OCI-LY7 (cell line): ENCODE results near the gene HIVEP2. TPM values are rescaled to one million over a fixed set of nuclear protein-coding genes. Genes with fewer than 3 reads are reported as not detected.

Experiments used
- BruUV-seq: library from RNA; stranded (reverse); fragments of 400-500 nt; replicated peaks from 2 replicates; lab custom pipeline; 2021; lab: Mats Ljungman, UMichigan
- CTCF ChIA-PET: fragments of 300-600 bp; sonication (Branson Sonifier 250); formaldehyde crosslinking; loops from one replicate; lab custom pipeline; 2022; ENCODE audit warnings: antibody characterized with exemption; ENCODE audit not compliant: unreplicated experiment; lab: Charles Lee
- POLR2A ChIA-PET: fragments of 300-600 bp; sonication (Branson Sonifier 250); formaldehyde crosslinking; loops from one replicate; lab custom pipeline; 2022; ENCODE audit warnings: antibody characterized with exemption; lab: Charles Lee
- DNase-seq: peaks from one replicate; pipeline ENCODE4 v3.0.0-alpha.2; 2015; ENCODE audit warnings: low spot score
- H2AFZ ChIP-seq: fragments of 200-600 bp; sonication (generic), shearing (Covaris generic); 2 replicates; pipeline ENCODE4 v1.6.1; 2014; ENCODE audit warnings: mild to moderate bottlenecking, antibody characterized with exemption, low read length, moderate library complexity
- H3K27ac ChIP-seq: fragments of 200-600 bp; sonication (generic); 2 replicates; pipeline ENCODE4 v1.5.1; 2014; ENCODE audit warnings: mixed run types, low read depth, mild to moderate bottlenecking, moderate library complexity, low read length, inconsistent platforms; ENCODE audit not compliant: poor library complexity, severe bottlenecking
- H3K36me3 ChIP-seq: fragments of 200-600 bp; sonication (generic); 2 replicates; pipeline ENCODE4 v1.6.1; 2014; ENCODE audit warnings: mild to moderate bottlenecking, antibody characterized with exemption, low read length, moderate library complexity, mixed read lengths; ENCODE audit not compliant: insufficient read depth
- H3K4me1 ChIP-seq: fragments of 200-600 bp; sonication (generic); 2 replicates; pipeline ENCODE4 v1.5.1; 2014; ENCODE audit warnings: mild to moderate bottlenecking, low read length; ENCODE audit not compliant: insufficient read depth, poor library complexity, severe bottlenecking
- H3K4me2 ChIP-seq: fragments of 200-600 bp; sonication (generic); 2 replicates; pipeline ENCODE4 v1.6.1; 2014; ENCODE audit warnings: mild to moderate bottlenecking, low read length
- H3K4me3 ChIP-seq: fragments of 200-600 bp; sonication (generic); 2 replicates; pipeline ENCODE4 v1.5.1; 2014; ENCODE audit warnings: mild to moderate bottlenecking, low read depth, low read length; ENCODE audit not compliant: poor library complexity, severe bottlenecking
- H3K79me2 ChIP-seq: fragments of 200-600 bp; sonication (generic); 2 replicates; pipeline ENCODE4 v1.6.1; 2016; ENCODE audit warnings: low read depth, mild to moderate bottlenecking, low read length, moderate library complexity, mixed read lengths; ENCODE audit not compliant: insufficient read depth
- H3K9me2 ChIP-seq: fragments of 200-600 bp; sonication (generic); 2 replicates; pipeline ENCODE4 v1.6.1; 2016; ENCODE audit warnings: mild to moderate bottlenecking, low read length, mixed read lengths; ENCODE audit not compliant: insufficient read depth
- H3K9me3 ChIP-seq: fragments of 200-600 bp; sonication (generic); 2 replicates; pipeline ENCODE4 v1.6.1; 2014; ENCODE audit warnings: mild to moderate bottlenecking, mixed run types, low read length, mixed read lengths
- H4K20me1 ChIP-seq: fragments of 200-600 bp; sonication (generic); 2 replicates; pipeline ENCODE4 v1.6.1; 2014; ENCODE audit warnings: mild to moderate bottlenecking, antibody characterized with exemption, low read length, moderate library complexity, mixed read lengths; ENCODE audit not compliant: insufficient read depth
- CTCF ChIP-seq: fragments of 200-600 bp; sonication (generic); conservative IDR thresholded peaks from 2 replicates; pipeline ENCODE4 v1.5.1; 2014; ENCODE audit warnings: mild to moderate bottlenecking, antibody characterized with exemption, low read length, moderate library complexity, mixed read lengths
- EZH2phosphoT487 ChIP-seq: fragments of 200-600 bp; sonication (generic); IDR thresholded peaks from 2 replicates; pipeline ENCODE4 v1.6.1; 2018; ENCODE audit warnings: low read depth, borderline replicate concordance, mild to moderate bottlenecking, mixed run types, antibody characterized with exemption, low read length, moderate library complexity, mixed read lengths
- intact Hi-C: fragments of 100-400 bp; cut with micrococcal nuclease; formaldehyde crosslinking; loops from one replicate; pipeline ENCODE4 v1.10.0; 2022; ENCODE audit not compliant: unreplicated experiment
- total RNA-seq, 2 experiments: library from RNA; depleted of rRNA in 1 of 2; stranded (reverse); fragments of >200 nt in 1 of 2; shearing (Covaris generic) in 1 of 2; gene quantifications; 2 replicates each; pipeline ENCODE4 v1.2.3, GENCODE V29; 2014 to 2022

Gene HIVEP2
- total RNA-seq, 2 experiments from 2014 or later: 18.8 to 24.6 TPM

DNA sequence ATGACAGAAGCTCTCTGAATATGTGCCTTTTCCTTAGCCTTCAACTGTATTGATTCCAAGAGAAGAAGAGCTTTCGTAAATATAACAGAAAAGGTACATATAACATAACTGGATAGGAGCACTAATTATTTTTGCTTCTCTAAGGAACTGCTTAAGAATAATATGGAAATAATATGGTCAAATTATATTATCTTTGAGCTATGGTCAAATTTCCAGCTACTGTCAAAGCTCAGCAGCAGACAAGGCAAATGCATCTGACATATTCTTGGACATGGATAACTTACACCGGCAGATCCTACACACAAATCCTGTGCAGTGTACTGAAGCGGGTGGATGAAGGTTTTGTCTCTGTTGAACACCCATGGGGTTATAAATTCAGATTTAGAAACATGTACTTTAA lies 150.6 kb downstream of the HIVEP2 start:
- intact Hi-C loops: no loop called here
- no peaks in the 10 kb centered on the region for H3K4me1 ChIP-seq

GRCh38 chr6:142790257-142790656 lies 154.7 kb downstream of the HIVEP2 start:
- TF ChIP-seq EZH2phosphoT487 (no peak), CTCF (no peak)
- Histone ChIP-seq H3K9me2 (no peaks in the 10 kb centered on the region), H2AFZ (no peak overlapping the region), H3K36me3 (no peaks in the 10 kb centered on the region), H3K79me2 (peaks cover 4% of the 10 kb centered on the region; the same call in 1 of the 2 replicates), H3K9me3 (no peaks in the 10 kb centered on the region), H3K4me3 (no peak overlapping the region), H3K27ac (no peak overlapping the region), H3K4me1 (no peaks in the 10 kb centered on the region), H4K20me1 (no peaks in the 10 kb centered on the region), H3K4me2 (no peak overlapping the region)
- intact Hi-C loops: no loop called here
- ChIA-PET POLR2A (interaction anchor here (0.6 to 2.2 kb wide), 5 partner anchors 24 to 85 kb away, joined by 3 to 5 read pairs (median 3); no protein-coding TSS in a partner anchor), CTCF (interaction anchor here (1.3 kb wide), 1 partner anchor 13 kb away, joined by 3 read pairs; no protein-coding TSS in a partner anchor)
- DNase-seq: no peak
- BruUV-seq: no TSS peak

More for the DNA sequence above, 150.6 kb downstream of the HIVEP2 start:
- no peak overlapping the region for H3K4me3 ChIP-seq
- no peak for DNase-seq
- no peaks in the 10 kb centered on the region for H3K9me2 ChIP-seq
- no peaks in the 10 kb centered on the region for H3K9me3 ChIP-seq
- H3K27ac ChIP-seq: no peak overlapping the region
- H2AFZ ChIP-seq: no peak overlapping the region
- TF ChIP-seq CTCF: no peak
- no peak for TF ChIP-seq EZH2phosphoT487
- no peak overlapping the region for H3K4me2 ChIP-seq
- H3K36me3 ChIP-seq: no peaks in the 10 kb centered on the region; the same call in 1 of the 2 replicates
- H4K20me1 ChIP-seq: no peaks in the 10 kb centered on the region
- no TSS peak for BruUV-seq
- no peaks in the 10 kb centered on the region for H3K79me2 ChIP-seq
- POLR2A ChIA-PET: interaction anchor here (0.8 to 1.3 kb wide), 3 partner anchors 9 to 15 kb away, joined by 3 to 4 read pairs (median 4); no protein-coding TSS in a partner anchor
- CTCF ChIA-PET: no interaction called here

GRCh38 chr6:142787422-142787821 lies 157.6 kb downstream of the HIVEP2 start:
- Histone ChIP-seq H4K20me1 (no peaks in the 10 kb centered on the region), H3K9me3 (no peaks in the 10 kb centered on the region), H3K4me2 (no peak overlapping the region), H3K36me3 (peaks cover 2% of the 10 kb centered on the region; the same call in 1 of the 2 replicates), H3K9me2 (no peaks in the 10 kb centered on the region), H2AFZ (no peak overlapping the region), H3K27ac (no peak overlapping the region), H3K4me1 (peaks cover 9% of the 10 kb centered on the region), H3K4me3 (no peak overlapping the region), H3K79me2 (peaks cover 4% of the 10 kb centered on the region; the same call in 1 of the 2 replicates)
- POLR2A ChIA-PET: interaction anchor here (0.6 to 1.4 kb wide), 3 partner anchors 9 to 193 kb away, joined by 3 to 4 read pairs (median 4); no protein-coding TSS in a partner anchor
- CTCF ChIA-PET: interaction anchor here (0.6 kb wide), 1 partner anchor 58 kb away, joined by 4 read pairs; no protein-coding TSS in a partner anchor
- TF ChIP-seq EZH2phosphoT487 (no peak), CTCF (no peak)
- no peak for DNase-seq
- BruUV-seq: no TSS peak
- intact Hi-C loops: no loop called here
